ENCODE measurements around the gene DBI. TPM values are rescaled to one million over a fixed set of nuclear protein-coding genes. Genes with fewer than 3 reads are reported as not detected.

Gene DBI
- polyA plus RNA-seq, 2 of the 4 experiments (the other 2 are of a cell fraction) = 339 to 823 TPM

DNA sequence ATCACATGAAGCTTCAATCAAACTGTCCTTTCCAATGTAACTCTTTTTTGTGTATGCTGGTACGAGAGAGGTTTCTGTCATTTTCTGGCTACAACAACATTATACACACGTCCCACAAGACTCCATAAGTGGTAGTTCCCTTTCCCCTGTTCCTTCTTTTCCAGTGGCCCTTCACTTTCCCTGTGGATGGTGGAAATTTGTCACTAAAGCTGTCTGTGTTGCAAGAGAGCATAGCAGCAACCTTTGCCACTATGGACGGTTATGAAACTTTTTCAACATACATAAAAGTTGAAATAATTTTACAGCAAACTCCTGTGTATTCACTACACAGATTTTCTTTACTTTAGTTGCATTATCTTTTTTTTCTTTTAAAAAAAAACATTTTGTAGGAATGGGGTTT, 18.7 kb downstream of the DBI start:
- Histone ChIP-seq H3K4me2 (no peak overlapping the region), H3K27ac (no peak overlapping the region), H3K9me3 (no peaks in the 10 kb centered on the region), H3K4me1 (peaks cover 5% of the 10 kb centered on the region; the same call in 1 of the 3 replicates), H3K4me3 (no peak overlapping the region)
- ATAC-seq (no peak), FAIRE-seq (no peak), DNase-seq (ENCODE audit: low read depth in 1 of 2, low spot score in 1 of 2) (no peak)
- TF ChIP-seq, protein P1, sequence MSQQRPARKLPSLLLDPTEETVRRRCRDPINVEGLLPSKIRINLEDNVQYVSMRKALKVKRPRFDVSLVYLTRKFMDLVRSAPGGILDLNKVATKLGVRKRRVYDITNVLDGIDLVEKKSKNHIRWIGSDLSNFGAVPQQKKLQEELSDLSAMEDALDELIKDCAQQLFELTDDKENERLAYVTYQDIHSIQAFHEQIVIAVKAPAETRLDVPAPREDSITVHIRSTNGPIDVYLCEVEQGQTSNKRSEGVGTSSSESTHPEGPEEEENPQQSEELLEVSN (IDR thresholded peaks at IDR 0.05; ENCODE audit: borderline replicate concordance, low read depth) = no peak
- ChIA-PET CTCF (interaction anchor here (0.8 to 1.6 kb wide), 2 partner anchors 13 to 23 kb away, joined by 4 read pairs; no protein-coding TSS in a partner anchor), POLR2A (no interaction called here)
- WGBS (ENCODE audit: missing lambda C conversion rate) = 71% methylated on average over 3 of the region's 3 CpGs

DNA sequence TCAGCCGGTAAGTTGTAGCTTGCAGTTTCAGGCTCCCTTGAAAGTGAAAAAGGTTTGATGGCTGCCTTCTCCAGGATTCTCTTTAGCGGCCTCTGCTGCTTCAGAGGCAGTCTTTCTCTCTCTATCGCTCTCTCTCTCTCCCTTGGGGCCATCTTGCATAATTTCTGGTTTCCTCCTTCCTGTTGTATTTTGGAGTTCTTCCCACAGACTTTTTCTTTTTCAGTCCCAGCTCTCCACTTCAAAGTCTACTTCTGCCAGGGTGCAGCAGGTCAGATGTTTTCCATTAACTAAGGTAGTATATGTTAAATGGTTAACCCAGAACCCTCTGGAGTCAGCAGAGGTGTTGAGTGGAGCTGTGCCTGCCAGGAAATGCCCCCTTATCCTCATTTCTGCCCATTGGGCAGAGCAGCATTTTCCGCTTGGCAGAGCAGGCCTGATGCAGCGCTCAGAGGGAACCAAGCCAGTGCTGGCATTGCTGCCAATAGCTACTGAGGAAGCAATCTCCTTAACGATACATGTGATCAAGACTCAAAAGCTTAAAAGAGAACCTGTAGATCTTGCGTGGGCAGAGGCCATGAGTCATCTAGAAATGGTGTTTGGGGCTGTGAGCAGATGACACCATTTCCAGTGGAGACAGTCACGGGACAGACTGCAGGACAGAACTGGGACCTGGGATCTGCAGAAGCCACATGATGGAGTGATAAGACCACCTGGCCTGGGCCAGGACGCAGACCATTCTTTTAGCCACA, 20.8 kb downstream of the DBI start:
- H3K9me3 ChIP-seq = no peaks in the 10 kb centered on the region
- FAIRE-seq (no peak), ATAC-seq (peak in 1 of 2 experiments; percentile 49; a peak in 2 of 6 replicates), DNase-seq (ENCODE audit: low read depth in 1 of 2, low spot score in 1 of 2) (peak in 1 of 2 experiments; percentile 21)
- peaks cover 5% of the 10 kb centered on the region; the same call in 1 of the 3 replicates for H3K4me1 ChIP-seq
- no peak overlapping the region for H3K27ac ChIP-seq
- 76% methylated on average over 9 of the region's 9 CpGs for WGBS (ENCODE audit: missing lambda C conversion rate)
- CTCF ChIA-PET = interaction anchor here (1.0 to 1.5 kb wide), 3 partner anchors 78 to 100 kb away, joined by 3 to 5 read pairs (median 3); no protein-coding TSS in a partner anchor
- H3K4me2 ChIP-seq = no peak overlapping the region
- POLR2A ChIA-PET = no interaction called here
- H3K4me3 ChIP-seq = no peak overlapping the region
- TF ChIP-seq CEBPB (IDR thresholded peaks at IDR 0.05) (peak in 1 of 2 experiments; percentile 6; a peak in 1 of 4 replicates), JUN (IDR thresholded peaks at IDR 0.05) (no peak)

DNA sequence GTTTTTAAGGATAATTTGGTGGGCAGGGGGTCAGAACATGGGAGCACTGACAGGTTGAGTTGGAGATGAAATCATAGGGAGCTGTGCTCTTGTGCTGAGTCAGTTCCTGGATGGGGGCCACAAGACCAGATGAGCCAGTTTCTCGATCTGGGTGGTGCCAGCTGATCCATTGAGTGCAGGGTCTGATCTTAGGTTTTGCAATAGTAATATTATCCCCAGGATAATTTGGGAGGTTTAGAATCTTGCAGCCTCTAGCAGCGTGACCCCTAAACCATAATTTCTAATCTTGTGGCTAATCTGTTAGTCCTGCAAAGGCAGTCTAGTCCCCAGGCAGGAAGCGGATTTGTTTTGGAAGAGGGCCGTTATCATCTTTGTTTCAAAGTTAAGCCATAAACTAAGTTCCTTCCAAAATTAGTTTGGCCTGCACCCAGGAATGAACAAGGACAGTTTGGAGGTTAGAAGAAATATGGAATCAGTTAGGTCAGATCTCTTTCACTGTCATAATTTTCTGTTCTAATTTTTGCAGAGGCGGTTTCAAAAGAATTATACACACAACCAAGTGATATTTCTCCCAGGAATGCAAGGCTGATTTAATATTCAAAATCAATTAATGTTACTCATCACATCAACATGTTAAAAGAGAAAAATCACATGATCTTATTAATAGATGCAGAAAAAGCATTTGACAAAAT, 23.0 kb downstream of the DBI start:
- DNase-seq (ENCODE audit: low read depth in 1 of 2, low spot score in 1 of 2) (no peak), FAIRE-seq (no peak), ATAC-seq (no peak)
- Histone ChIP-seq H3K27ac (no peak overlapping the region), H3K9me3 (no peaks in the 10 kb centered on the region), H3K4me3 (no peak overlapping the region), H3K4me1 (peaks cover 5% of the 10 kb centered on the region; the same call in 1 of the 3 replicates), H3K4me2 (no peak overlapping the region)
- ChIA-PET POLR2A (no interaction called here), CTCF (interaction anchor here (1.0 to 2.3 kb wide), 3 partner anchors 9 to 86 kb away, joined by 3 to 8 read pairs (median 5); no protein-coding TSS in a partner anchor)
- WGBS (ENCODE audit: missing lambda C conversion rate) = 69% methylated on average over 5 of the region's 5 CpGs
- no peak for TF ChIP-seq RNF2 (IDR thresholded peaks at IDR 0.05; ENCODE audit: borderline replicate concordance, low read depth)
- TF ChIP-seq, protein P2, sequence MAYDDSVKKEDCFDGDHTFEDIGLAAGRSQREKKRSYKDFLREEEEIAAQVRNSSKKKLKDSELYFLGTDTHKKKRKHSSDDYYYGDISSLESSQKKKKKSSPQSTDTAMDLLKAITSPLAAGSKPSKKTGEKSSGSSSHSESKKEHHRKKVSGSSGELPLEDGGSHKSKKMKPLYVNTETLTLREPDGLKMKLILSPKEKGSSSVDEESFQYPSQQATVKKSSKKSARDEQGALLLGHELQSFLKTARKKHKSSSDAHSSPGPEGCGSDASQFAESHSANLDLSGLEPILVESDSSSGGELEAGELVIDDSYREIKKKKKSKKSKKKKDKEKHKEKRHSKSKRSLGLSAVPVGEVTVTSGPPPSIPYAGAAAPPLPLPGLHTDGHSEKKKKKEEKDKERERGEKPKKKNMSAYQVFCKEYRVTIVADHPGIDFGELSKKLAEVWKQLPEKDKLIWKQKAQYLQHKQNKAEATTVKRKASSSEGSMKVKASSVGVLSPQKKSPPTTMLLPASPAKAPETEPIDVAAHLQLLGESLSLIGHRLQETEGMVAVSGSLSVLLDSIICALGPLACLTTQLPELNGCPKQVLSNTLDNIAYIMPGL (CRISPR knock-in tag; IDR thresholded peaks at IDR 0.05; ENCODE audit: borderline replicate concordance) = no peak
- no peak for TF ChIP-seq POLR2A (IDR thresholded peaks at IDR 0.05; ENCODE audit: low read length)
- TF ChIP-seq, protein P3, sequence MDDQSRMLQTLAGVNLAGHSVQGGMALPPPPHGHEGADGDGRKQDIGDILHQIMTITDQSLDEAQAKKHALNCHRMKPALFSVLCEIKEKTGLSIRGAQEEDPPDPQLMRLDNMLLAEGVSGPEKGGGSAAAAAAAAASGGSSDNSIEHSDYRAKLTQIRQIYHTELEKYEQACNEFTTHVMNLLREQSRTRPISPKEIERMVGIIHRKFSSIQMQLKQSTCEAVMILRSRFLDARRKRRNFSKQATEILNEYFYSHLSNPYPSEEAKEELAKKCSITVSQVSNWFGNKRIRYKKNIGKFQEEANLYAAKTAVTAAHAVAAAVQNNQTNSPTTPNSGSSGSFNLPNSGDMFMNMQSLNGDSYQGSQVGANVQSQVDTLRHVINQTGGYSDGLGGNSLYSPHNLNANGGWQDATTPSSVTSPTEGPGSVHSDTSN (IDR thresholded peaks at IDR 0.05) = no peak
- TF ChIP-seq CHD4 (IDR thresholded peaks at IDR 0.05; ENCODE audit: borderline replicate concordance) = no peak

DNA sequence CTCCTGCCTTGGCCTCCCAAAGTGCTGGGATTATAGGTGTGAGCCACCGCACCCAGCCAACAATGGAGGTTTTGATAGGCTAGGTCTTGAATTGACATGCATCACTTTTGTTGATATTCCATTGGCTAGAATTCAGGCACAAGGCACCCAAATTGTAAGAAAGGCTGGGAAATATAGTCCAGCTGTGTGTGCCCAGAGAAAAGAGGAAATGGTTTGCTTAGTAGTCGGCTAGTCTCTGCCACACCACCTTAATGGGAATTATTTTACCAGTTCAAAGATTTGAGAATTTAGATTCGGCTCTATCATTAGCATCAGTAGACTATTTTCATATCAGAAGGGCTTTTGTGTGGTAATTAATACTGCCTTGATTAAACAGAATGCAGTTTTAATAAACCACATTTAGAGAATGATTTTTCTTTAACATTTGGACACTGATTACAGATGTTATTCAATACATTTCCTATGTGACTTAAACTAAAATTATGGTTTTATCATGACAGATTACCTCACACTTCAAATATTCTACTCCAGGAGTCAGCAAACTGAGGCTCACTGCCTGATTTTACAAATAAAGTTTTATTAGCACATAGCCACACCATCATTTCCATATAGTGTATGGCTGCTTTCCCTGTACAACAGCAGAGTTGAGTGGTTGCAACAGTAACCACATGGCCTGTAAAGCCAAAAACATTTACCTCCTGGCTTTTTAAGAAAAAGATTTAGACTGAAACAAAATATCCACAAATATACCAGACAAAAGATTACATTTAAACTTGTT, 27.4 kb downstream of the DBI start:
- Histone ChIP-seq H3K4me2 (no peak overlapping the region), H3K9me3 (no peaks in the 10 kb centered on the region), H3K27ac (no peak overlapping the region), H3K4me1 (no peaks in the 10 kb centered on the region), H3K4me3 (no peak overlapping the region)
- ATAC-seq (no peak), FAIRE-seq (no peak), DNase-seq (ENCODE audit: low read depth in 1 of 2, low spot score in 1 of 2) (no peak)
- ChIA-PET POLR2A (no interaction called here), CTCF (no interaction called here)
- WGBS (ENCODE audit: missing lambda C conversion rate) = 72% methylated on average over 3 of the region's 3 CpGs
- TF ChIP-seq ESRRA (IDR thresholded peaks at IDR 0.05; ENCODE audit: borderline replicate concordance, low read length) (no peak), NPAS2 (CRISPR knock-in tag; IDR thresholded peaks at IDR 0.05; ENCODE audit: borderline replicate concordance) (no peak), JUN (IDR thresholded peaks at IDR 0.05) (no peak), RAD21 (conservative IDR thresholded peaks at IDR 0.05 in 1 of 2, IDR thresholded peaks at IDR 0.05 in 1 of 2) (no peak), POLR2AphosphoS2 (conservative IDR thresholded peaks at IDR 0.05; ENCODE audit: low read length) (no peak), CEBPB (IDR thresholded peaks at IDR 0.05) (no peak), NR3C1 (IDR thresholded peaks at IDR 0.05) (no peak), RARB (CRISPR knock-in tag; IDR thresholded peaks at IDR 0.05) (no peak), GATA3 (IDR thresholded peaks at IDR 0.05; ENCODE audit: borderline replicate concordance) (no peak), ZFP36 (IDR thresholded peaks at IDR 0.05; ENCODE audit: borderline replicate concordance, partially characterized antibody) (no peak), MAZ (IDR thresholded peaks at IDR 0.05; ENCODE audit: borderline replicate concordance, low read depth, low read length) (no peak)
- TF ChIP-seq, protein P4, sequence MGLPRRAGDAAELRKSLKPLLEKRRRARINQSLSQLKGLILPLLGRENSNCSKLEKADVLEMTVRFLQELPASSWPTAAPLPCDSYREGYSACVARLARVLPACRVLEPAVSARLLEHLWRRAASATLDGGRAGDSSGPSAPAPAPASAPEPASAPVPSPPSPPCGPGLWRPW (IDR thresholded peaks at IDR 0.05) = no peak
- TF ChIP-seq, protein P5, sequence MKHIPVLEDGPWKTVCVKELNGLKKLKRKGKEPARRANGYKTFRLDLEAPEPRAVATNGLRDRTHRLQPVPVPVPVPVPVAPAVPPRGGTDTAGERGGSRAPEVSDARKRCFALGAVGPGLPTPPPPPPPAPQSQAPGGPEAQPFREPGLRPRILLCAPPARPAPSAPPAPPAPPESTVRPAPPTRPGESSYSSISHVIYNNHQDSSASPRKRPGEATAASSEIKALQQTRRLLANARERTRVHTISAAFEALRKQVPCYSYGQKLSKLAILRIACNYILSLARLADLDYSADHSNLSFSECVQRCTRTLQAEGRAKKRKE (CRISPR knock-in tag; IDR thresholded peaks at IDR 0.05; ENCODE audit: low read depth) = no peak
- TF ChIP-seq, protein P6, sequence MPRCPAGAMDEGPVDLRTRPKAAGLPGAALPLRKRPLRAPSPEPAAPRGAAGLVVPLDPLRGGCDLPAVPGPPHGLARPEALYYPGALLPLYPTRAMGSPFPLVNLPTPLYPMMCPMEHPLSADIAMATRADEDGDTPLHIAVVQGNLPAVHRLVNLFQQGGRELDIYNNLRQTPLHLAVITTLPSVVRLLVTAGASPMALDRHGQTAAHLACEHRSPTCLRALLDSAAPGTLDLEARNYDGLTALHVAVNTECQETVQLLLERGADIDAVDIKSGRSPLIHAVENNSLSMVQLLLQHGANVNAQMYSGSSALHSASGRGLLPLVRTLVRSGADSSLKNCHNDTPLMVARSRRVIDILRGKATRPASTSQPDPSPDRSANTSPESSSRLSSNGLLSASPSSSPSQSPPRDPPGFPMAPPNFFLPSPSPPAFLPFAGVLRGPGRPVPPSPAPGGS (IDR thresholded peaks at IDR 0.05) = no peak
